ENCODE measurements around the gene UBE2E2.

- TF ChIP-seq EZH2 (IDR thresholded peaks at IDR 0.05; ENCODE audit: borderline replicate concordance, low read length) (no peak), CTCF (IDR thresholded peaks at IDR 0.05; ENCODE audit: low read length) (no peak)
Observed at GRCh38 chr3:23575697-23576096, 372.6 kb downstream of the UBE2E2 start.
